ENCODE measurements around the gene NPY5R.

- TF ChIP-seq POLR2A (IDR thresholded peaks at IDR 0.05) (no peak), CTCF (IDR thresholded peaks at IDR 0.05) (no peak), POLR2AphosphoS5 (IDR thresholded peaks at IDR 0.05) (no peak)
Observed at GRCh38 chr4:163384434-163384833, 40.7 kb downstream of the NPY5R start.

Measured in gastroesophageal sphincter (tissue), 3 donors.